ENCODE results near the gene ABHD15.
"Not testable (repeated sequence)": the region's sequence is repeated elsewhere in the genome, so short reads cannot be mapped to it uniquely, and the experiment has no call there.

Gene ABHD15

DNA sequence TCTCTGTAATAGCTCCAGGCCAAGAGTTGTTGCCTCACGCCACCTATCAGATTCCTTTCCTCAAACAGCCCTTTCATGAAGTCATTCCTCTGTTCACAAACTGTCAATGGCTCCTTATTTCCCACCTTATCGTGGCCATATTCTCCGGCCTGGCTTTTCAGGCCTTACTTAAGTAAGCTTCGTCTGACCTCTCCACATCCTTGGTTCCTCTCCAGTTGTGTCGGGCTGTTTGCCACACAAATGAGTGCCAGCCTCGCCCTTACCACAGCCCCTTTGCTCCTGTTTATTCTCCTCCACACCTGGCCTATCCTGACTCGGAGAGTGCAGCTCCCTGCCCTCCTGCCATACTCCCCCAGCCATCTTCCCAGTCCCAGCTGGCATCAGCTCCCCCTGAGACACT lies 3.7 kb upstream of the ABHD15 start:
- DNase-seq = no peak

DNA sequence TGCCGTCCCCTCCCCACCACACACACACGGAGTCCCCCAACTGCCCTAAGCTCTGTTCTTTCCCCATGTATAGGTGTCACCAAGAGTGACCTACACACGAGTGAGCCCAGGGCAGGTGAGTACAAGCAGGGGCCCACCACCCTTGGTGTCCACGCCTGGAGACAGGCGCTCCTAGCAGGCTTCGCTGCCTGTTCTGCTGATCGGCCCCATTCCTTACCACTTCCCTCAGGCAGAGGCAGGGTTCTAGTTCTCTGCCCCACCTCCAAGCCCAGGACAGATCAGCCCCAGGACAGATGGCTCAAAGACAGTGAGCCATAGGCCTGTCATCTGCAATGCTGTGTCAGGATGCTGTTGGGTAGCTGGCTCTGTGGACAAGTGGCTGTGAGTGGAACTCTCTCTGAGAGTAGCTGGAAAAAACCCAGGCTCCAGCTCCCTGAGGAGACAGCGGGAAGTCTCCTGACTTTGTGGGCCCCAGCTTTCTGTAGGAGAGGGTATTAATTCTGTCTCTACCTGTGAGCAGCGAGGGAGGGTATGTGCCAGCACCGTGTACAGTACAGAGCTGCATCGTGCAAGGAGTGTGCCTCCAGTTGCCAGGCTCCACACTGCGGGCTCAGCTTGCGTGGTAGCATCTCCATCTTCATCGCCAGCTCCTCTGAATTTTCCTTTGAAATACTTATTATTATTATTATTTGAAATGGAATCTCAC lies 2.6 kb upstream of the ABHD15 start:
- no peak for DNase-seq

DNA sequence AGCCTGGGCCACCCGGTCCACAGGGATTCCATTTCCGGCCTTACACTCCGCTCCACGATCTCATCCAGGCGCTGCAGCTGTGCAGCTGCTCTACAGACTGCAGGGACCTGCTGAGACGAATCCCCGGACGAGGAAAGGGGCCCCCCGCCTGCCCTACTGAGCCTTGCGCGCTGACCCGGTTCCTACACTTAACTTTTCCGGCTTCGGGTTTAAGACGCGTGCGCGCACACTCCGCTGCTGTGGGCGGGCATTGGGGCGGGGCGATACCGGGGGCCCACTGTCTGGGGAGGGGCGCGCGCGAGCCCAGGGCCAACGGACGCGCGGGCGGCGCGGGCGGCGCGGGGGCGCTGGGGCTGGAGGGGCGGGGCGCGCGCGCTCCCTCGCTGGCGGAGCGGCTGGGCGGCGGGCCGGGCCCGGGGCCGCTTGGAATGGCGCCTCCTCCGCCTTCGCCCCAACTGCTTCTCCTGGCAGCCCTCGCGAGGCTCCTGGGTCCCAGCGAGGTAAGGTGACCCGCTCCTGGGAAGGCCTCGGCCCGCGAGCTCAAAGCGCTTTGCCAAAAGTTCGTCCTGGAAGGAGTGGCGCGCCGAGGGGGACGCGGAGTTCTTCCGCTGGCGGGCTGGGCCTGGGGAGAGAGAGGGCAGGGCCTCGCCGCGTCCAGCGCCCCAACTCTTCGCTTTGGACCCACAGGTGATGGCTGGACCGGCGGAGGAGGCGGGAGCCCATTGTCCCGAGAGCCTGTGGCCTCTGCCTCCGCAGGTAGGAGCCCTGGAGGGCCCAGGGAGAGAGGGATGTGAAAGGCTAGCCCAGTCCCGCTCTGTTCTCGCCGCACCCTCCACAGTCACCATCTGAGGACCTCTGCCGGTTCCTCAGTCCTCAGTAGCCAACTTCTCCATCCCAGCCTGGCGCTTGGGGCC lies 1.8 kb upstream of the ABHD15 start, which contains the start of gene TP53I13:
TP53I13 (plus strand) TSS at position 371 of the 914 bp plus-strand sequence; CDS start at position 429, 58 bp downstream.
- DNase-seq = peak in 12 of 14 donors; percentile 10 to 88 (median 73)

DNA sequence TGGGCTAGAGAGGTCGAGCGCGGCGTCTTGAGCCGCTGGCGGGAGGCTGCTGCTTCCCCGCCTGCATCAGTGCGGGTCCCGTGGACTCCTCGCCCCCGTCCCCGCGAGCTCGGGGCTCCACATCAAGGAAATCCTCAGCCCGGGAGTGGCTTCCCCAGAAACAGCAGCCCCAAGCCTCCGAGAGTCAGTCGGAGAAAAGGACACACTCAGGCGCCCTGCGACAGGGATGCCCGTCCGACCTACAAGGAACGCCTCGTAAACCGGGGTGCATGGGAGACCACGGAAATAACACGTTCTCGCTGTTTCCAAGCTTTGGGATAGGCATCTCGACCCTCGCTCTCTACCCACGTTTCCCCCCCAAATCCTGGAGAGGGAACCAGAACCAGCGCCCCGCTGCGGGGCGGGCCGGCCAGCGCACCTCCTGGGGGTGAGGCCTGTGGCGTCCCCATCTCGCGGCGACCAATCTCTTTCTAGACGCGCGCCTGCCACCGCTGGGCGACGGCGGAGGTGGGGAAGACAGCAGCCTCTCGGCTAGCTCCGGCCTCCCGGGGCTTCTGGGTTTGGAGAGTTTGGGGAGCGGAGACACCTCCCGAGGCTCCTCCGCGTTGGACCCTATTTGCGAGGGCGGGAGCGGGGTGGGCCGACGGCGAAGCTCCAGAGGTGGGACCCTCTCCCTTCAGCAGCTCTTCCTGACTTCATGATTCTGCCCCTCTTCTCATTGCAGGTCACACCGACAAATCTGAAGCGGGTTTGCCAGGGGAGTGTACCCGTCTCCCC lies 905 bp upstream of the ABHD15 start:
- peak in 6 of 14 donors; percentile 51 to 72 (median 66) for DNase-seq

DNA sequence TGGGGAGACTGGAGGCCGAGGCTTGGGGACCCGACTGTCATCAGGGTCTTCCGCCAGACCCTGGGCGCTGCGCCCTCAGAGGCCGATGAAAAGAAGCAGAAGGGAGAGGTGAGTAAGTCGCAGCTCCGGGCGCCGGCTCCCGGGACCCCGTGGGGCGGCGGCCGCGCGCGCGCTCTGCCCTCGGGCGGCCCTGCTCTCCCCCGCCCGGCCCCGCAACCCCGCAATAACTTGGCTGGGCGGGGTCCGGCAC lies 392 bp upstream of the ABHD15 start:
- no peak for DNase-seq

DNA sequence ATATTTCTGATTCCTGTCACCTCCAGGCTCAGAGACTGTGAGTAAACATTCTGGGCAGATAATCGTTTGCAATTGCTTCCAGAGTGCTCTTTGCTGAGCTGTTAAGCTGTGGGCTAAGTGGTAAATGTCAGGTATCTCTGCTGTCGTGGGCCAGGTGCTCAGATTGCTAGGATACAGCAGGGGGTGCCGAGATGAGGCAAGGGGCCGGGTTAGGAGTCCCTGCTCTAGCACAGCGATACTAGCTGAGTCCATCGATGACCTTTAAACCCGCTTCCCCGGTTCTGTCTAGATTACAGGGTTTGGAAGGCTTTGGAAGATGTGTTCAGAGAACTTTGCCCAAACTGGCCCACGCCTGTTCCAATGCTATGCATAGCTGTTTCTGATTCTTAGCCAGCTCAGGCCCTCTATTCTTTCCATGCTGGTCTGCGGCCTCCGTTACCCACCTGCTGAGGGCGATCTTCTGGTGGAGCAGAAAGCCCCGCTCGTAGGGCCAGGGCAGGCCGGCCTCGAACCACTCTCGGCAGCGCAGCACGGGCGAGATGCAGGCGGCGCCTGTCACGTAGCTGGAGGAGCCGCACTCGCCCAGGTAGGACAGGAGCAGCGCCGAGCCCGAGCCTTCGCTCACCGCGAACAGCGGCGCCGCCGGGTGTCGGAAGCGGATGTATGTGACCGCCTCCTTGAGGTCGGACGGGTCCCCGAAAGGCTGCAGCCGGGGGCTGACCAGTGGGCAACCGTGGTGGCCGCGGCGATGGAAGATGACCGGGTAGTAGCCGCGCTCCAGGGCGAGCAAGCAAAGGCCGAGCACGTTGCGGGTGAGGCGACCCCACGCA lies 979 bp downstream of the ABHD15 start:
- DNase-seq = no peak

DNA sequence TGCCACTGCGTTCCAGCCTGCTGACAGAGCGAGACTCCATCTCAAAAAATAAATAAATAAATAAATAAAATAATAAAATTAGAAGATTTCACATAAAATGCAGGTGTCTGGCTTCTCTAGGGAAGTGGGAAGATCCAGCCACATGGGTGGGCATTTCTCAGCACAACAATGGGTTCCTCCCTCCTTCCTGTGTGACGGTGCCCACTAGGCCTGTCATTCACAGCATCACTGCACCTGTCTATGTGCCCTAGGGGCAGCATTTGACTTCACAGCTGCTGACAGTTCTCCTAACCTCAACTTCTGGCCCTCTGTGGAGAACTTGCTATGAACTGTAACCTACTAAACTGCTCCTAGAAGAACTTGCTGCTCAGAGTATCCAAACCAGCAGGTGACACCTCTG lies 3.0 kb downstream of the ABHD15 start:
- DNase-seq = no peak

DNA sequence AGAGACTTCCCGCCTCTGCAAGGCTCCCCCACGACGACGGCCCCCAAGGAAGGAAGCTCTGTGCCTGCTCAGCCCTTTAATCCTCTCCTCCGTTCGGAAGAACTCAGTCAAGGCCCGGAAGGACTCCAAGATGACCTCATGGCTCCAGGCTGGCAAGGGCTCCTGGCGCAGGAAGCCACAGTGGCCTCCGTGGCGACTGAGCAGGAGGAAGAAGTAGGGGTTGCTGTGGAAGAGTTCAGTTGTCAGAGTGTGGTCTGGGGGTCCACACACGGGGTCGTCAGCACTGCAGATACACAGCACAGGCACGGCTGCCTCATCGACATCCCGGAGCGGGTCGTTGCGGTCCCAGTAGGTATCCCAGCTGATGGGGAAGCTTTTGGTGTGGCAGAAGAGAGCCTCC lies 4.2 kb downstream of the ABHD15 start:
- DNase-seq = no peak

DNA sequence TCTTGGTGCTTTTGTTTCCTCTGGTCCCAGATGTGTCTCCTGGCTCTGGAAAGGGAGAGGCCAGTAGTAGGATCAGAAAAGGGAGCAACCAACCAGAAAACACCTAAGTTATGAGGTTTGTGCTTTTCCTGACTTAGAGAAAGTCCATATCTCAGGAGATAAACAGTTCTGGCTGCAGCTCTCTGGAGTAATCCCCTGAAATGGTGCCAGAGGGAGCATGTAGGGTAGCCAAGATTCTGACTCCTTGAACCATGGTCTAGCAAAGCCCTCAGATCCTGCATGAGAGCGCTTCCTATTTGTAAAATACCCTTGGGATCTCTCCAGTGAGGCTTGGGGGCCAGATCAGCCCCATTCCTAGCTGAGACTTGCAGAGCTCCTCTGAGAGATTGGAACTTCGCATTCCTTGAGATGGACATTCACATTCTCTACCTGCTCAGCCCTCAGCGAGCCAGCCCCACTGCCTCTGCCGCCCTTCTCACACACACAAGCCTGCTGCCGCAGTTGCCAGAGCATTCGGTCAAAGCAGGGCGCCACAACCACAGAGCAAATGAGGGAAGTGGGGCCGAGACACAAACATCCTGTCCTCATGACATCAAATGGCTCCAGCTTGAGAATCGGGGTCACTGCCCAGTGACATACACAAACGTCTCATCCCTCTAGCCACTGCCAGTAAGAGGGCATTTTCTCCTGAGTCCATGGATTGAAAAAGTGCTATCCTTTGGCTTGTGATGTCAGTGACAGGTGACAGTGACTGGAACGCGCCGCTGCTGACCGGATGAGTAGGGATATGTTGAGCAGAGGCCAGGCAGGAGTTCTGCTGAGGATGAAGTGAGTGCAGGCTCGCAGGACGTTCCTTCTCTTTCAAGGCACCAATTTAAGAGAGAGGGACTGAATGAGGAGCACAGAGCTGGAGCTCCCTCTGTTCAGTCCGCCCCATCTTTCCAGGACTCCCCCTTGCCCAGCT lies 5.0 kb downstream of the ABHD15 start:
- DNase-seq = no peak

DNA sequence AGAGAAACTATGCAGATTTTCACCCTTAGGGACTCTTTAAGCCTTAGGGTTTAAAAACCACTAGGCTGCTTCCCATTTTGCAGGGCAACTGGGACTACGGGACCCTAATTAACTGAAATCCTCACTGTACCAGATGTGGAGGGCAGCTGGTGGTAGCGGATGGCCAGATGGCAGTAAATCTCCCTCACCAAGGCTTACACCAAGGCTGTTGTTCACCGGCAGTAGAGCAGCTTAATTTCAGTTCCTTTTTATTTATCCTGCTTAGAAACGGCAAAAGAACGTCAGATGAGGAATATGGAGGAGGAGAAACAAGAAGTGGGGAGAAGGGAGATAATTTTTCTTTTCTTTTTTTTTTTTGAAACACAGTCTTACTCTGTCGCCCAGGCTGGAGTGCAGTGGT lies 6.5 kb downstream of the ABHD15 start:
- no peak for DNase-seq

DNA sequence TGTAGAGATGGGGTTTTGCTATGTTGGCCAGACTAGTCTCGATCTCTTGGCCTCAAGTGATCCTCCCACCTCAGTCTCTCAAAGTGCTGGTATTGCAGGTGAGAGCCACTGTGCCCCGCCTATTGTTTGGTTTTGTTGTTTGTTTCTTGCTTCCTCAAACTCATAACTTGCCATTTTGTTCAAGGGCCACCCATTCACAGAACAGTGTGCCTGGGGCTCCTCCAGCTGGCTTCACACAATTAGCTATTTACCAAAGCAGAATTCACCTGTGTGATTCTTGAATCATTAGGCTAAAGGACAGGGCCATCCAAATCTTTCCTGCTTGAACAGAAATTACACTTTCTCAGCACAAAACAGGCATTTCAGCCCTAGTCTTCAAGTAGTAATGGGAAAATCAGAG lies 7.2 kb downstream of the ABHD15 start:
- no peak for DNase-seq

DNA sequence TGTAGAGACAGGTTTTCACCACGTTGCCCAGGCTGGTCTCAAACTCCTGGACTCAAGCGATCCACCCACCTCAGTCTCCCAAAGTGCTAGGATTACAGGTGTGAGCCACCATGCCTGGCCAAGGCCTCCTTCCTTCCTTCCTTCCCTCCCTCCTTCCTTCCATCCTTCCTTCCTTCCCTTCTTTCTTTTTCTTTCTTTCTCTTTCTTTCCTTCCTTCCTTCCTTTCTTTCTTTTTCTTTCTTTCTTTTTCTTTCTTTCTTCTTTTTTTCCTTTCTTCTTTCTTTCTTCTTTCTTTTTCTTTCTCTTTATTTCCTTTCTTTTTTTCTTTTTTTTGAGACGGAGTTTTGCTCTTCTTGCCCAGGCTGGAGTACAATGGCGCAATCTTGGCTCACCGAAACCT lies 8.7 kb downstream of the ABHD15 start:
- DNase-seq = not testable (repeated sequence)

DNA sequence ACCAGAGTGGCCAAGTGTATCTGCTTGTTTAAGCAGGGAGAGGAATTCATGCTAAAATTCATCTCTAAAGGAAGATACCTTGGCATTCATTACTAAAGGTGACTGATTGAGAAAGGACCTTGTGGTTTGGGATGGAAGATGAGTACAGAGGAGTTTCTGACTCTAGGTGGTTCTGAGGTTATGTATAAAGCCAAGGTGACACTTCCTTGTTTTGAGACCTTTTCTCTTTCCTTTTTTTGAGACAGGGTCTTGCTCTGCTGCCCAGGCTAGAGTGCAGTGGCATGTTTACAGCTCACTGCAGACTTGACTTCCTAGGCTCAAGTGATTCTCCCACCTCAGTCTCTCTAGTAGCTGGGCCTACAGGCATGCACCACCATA lies 9.1 kb downstream of the ABHD15 start:
- no peak for DNase-seq

DNA sequence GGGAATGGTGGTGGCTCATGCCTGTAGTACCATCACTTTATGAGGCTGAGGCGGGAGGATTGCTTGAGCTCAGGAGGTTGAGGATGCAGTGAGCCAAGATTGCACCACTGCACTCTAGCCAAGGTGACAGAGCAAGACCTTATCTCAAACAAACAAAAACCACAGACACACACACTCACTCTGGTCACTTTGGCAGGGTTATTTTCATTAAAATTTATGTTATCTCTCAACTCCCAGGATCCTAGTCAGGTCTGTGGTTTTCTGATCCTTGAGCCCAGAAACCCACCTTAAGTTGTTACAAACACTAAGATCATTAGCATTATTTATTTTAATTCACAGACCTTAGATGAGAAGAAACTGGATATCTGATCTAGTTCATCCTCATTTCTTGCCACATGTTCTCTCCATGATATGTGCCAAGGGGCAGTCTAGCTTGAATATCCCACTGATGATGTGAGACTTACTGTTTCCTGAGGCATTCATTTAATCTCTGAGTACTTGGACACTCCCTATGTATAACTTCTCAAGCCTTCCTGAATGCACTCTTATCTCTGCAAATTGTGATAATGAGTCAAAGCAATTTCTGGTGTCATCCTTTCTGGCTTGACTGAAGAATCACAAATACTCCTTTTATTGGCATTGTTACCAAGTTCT lies 9.6 kb downstream of the ABHD15 start:
- DNase-seq = no peak

DNA sequence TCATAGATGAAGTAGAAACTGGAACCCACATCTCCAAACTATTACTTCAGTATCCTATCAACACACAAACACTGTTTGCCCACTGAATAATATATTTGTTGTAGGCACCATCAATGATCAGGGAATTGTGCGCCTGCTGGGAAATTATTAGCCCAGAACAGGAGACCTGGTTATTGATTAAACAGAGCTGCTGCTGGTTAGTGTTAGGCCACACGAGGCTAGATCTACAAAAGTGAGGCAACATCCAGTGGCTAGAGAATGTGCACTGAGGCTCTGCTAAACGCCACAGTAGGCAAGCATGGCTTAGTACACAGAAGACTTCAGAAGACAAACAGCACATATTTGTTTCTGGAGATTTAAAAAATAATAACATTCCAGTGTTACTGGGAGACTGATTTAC lies 11.0 kb downstream of the ABHD15 start:
- no peak for DNase-seq

DNA sequence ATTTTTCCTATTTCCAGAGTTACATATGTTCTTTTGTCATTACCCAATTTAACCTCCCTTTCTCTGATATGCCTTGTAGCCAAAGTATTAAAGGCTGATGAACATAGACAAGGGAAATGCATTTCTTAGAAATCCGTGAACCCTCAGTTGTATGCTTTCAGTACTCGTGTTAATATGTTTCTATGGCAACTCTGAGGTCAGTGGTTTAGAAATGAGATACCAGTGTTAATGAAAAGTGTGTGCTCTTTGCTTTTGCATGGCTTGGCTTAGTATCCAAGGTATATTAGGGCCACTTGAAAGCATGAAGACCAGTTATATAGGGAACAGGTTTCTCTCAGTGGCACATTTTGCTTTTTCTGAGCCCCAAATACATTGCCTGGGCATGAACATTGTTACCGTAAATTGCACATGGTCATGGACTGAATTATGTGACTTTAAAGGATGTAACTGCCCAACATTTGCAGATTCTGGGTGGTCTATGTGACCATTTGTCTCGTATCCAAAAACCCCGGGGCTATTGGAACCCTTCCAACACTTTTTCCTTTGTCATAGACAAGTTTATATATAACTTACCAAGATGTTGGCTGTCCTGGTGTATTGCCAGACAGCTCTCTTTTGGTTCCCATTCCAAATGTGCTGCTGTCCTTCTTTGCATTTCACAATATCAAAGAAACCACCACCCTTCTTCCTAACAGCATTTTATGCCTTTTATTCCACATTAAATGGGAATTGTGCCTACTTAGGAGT lies 17.5 kb downstream of the ABHD15 start:
- DNase-seq = no peak

DNA sequence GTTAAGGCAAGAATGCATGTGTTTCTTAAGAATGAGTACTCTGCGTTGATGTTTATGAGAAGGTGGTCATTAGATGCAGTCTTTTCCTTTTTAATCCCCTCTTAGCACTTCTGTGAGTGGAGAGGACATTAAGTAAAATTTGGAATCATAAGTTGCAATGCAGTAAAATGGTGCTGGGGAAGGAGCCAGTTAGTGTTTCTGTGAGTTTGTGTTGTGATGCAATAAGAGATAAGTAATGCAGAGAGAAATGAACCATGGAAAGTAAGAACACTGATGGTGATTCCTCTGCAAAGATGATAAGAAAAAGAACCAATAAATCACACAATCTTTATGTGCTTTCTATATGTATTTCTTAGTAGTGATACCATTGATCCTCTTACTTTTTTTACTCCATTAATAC lies 20.0 kb downstream of the ABHD15 start:
- DNase-seq = no peak

DNA sequence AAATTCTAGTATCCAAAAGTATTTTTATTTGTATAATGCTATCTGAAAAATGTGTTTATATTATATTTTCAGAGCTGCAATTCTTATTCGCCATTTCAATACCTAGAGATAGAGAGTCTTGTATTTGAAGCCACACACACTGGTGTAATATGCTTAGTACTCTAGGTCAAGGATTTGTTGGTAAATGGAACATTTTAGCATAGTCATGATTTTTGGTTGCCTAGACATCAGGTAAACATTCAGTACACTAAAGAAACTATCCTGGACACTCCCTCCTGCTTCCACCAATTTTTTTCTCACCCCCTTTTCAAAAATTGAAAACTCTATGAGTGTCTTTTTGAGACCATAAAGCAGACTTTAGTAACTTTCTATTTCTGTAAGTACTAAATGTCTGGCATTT lies 20.8 kb downstream of the ABHD15 start:
- DNase-seq = no peak

DNA sequence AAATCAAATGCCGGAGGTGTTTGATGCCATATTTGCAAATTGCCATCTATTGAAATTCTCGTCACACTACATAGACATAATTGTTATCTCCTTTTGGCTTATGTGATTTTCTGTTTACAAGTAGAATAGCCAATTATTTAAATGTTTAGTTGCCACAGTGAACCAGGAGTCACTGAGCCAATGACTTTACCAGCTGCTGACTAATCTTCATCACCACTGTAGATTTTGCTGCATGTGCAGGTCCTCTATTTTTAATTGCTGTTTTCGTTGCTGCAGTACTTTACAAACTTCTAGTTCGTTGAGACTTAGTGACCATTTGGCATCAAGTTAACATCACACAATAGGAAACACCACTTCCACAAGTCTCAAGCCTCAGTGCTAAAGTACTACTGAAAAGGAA lies 22.8 kb downstream of the ABHD15 start:
- DNase-seq = no peak

DNA sequence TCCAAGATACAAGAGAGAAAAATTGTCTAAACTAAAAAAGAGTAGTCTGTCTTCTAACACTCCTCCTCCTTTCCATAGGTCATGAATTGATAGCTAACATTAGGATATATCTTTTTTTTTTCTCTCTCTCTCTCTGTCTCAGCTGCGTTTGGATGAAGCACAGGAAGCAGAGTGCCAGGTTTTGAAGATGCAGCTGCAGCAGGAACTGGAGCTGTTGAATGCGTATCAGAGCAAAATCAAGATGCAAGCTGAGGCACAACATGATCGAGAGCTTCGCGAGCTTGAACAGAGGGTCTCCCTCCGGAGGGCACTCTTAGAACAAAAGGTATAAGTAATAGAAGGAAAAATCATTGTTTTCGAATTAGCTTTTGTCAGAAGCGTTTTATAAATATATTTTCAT lies 32.9 kb downstream of the ABHD15 start:
- peak in 1 of 14 donors; percentile 11 for DNase-seq

Measured in C1 segment of cervical spinal cord (tissue), 14 donors.